Progenitor cell of endocrine pancreas (in vitro differentiated cells): ENCODE data around the gene RPS3. TPM values are rescaled to one million over a fixed set of nuclear protein-coding genes. Genes with fewer than 3 reads are reported as not detected.
"Not testable (repeated sequence)": the region's sequence is repeated elsewhere in the genome, so short reads cannot be mapped to it uniquely, and the experiment has no call there.

ENCODE experiments used
- DNase-seq: peaks from one replicate; pipeline ENCODE4 v3.0.0; 2021; ENCODE audit warnings: low spot score; ENCODE audit not compliant: unreplicated experiment
- H3K27ac Mint-ChIP-seq: 2 replicates; pipeline ENCODE4 v1.8.0; 2021; ENCODE audit warnings: mild to moderate bottlenecking, moderate library complexity, mixed read lengths
- H3K27me3 Mint-ChIP-seq: 2 replicates; pipeline ENCODE4 v1.8.0; 2021; ENCODE audit warnings: mixed read lengths
- H3K36me3 Mint-ChIP-seq: 2 replicates; pipeline ENCODE4 v1.8.0; 2022; ENCODE audit warnings: mixed read lengths; ENCODE audit not compliant: insufficient read depth
- H3K4me1 Mint-ChIP-seq: 2 replicates; pipeline ENCODE4 v1.8.0; 2021; ENCODE audit warnings: low read depth, mixed read lengths
- H3K4me3 Mint-ChIP-seq: 2 replicates; pipeline ENCODE4 v1.8.0; 2021; ENCODE audit warnings: low read depth, mild to moderate bottlenecking, moderate library complexity, mixed read lengths
- H3K9me3 Mint-ChIP-seq: 2 replicates; pipeline ENCODE4 v1.8.0; 2021; ENCODE audit warnings: low read depth, mixed read lengths
- total RNA-seq: library from RNA; stranded (reverse); gene quantifications from 2 replicates; pipeline ENCODE4 v1.2.1, GENCODE V29; 2021
- TF ChIP-seq, protein P1 (sequence below): fragments of 200-600 bp; sonication (generic); IDR thresholded peaks from one replicate; pipeline ENCODE4 v1.5.0; 2021; ENCODE audit warnings: antibody characterized with exemption, mild to moderate bottlenecking; ENCODE audit not compliant: unreplicated experiment

The RPS3 gene
- total RNA-seq, 1 donor from 2014 or later, result 2,637 TPM

DNA sequence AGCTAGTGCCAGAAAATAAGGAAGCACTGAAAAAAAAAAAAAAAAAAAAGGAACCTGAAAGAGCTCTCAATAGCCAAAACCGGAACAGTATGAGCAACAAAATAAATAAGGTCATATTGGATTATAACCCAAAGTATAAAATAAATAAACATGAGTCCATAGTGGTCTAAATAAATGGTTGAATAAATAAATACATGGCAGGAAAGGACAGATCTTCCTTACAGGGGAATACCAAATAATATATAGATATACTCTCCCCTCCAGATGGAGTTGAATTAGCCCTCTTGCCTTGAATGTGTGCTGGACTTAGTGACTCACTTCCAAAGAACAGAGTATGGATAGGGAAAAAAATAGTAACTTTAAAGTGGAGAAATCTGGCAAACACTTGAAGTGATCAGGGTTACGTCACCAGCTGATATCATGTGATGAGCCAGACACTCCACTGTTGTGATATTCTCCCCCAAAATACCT is 33.6 kb upstream of the RPS3 start:
- H3K9me3 Mint-ChIP-seq, result peaks cover 3% of the 10 kb centered on the region
- DNase-seq, result no peak
- H3K4me3 Mint-ChIP-seq, result no peak overlapping the region
- H3K36me3 Mint-ChIP-seq, result peaks cover 2% of the 10 kb centered on the region
- no peaks in the 10 kb centered on the region for H3K4me1 Mint-ChIP-seq
- H3K27me3 Mint-ChIP-seq, result no peaks in the 10 kb centered on the region
- TF ChIP-seq, protein P1, sequence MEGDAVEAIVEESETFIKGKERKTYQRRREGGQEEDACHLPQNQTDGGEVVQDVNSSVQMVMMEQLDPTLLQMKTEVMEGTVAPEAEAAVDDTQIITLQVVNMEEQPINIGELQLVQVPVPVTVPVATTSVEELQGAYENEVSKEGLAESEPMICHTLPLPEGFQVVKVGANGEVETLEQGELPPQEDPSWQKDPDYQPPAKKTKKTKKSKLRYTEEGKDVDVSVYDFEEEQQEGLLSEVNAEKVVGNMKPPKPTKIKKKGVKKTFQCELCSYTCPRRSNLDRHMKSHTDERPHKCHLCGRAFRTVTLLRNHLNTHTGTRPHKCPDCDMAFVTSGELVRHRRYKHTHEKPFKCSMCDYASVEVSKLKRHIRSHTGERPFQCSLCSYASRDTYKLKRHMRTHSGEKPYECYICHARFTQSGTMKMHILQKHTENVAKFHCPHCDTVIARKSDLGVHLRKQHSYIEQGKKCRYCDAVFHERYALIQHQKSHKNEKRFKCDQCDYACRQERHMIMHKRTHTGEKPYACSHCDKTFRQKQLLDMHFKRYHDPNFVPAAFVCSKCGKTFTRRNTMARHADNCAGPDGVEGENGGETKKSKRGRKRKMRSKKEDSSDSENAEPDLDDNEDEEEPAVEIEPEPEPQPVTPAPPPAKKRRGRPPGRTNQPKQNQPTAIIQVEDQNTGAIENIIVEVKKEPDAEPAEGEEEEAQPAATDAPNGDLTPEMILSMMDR, result no peak
- no peak overlapping the region for H3K27ac Mint-ChIP-seq

DNA sequence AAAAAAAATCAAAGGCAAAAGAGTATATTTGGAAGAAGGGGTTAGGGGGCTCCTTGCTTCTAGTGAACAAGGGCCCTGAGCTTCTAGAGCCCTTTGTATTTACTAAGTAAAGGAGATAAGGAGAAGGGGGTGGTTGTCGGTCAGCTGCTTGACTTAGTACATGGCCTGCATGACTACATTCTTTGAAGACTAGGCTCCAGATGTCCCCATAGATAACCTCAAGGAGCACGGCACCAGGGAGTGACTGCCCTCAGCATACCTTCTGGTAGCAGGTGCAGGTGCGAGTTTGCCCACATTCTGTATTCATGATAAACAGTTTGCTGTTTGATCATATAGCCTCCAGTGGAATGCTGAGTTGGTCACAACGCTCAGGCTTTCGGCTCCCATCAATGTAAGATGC is 32.5 kb upstream of the RPS3 start:
- H3K36me3 Mint-ChIP-seq, DNase-seq, H3K27me3 Mint-ChIP-seq, H3K9me3 Mint-ChIP-seq, H3K4me3 Mint-ChIP-seq, H3K4me1 Mint-ChIP-seq, H3K27ac Mint-ChIP-seq: not testable (repeated sequence)

DNA sequence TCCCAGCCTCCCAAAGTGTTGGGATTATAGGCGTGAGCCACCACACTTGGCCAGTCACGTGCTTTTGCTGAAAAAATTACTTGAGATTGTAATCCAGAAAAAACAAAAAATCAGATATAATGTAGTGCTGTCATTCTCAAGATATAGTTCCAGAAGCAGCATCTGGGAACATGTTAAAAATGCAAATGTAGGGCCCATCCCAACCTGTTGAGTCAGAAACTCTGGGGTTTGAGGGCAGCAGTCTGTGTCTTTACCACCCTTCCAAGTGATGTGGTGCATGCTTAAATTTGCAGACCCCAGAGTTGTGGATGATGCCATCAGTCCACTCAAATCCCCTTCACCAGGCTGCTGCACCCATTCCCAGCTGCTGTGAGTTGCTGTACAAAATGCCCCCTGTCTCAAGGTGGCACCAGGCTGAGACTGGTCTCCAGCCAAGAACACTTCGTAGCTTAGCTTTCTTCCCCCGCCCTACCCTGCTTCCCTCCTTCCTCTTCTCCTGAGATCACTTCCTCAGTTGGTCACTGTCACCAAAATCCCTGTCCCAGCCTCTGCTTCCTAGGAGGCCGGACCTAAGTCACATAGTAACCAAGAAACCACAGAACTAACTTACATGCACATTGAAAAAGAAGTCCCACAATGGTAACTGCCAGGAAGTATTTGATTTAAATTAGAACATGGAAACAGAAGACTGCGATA is 29.6 kb upstream of the RPS3 start:
- Mint-ChIP-seq H3K36me3 (peaks cover 2% of the 10 kb centered on the region), H3K9me3 (peaks cover 3% of the 10 kb centered on the region), H3K4me1 (peaks cover 10% of the 10 kb centered on the region), H3K4me3 (no peak overlapping the region), H3K27me3 (no peaks in the 10 kb centered on the region), H3K27ac (peak overlapping the region; percentile 43)
- TF ChIP-seq, protein P1, result no peak
- no peak for DNase-seq

DNA sequence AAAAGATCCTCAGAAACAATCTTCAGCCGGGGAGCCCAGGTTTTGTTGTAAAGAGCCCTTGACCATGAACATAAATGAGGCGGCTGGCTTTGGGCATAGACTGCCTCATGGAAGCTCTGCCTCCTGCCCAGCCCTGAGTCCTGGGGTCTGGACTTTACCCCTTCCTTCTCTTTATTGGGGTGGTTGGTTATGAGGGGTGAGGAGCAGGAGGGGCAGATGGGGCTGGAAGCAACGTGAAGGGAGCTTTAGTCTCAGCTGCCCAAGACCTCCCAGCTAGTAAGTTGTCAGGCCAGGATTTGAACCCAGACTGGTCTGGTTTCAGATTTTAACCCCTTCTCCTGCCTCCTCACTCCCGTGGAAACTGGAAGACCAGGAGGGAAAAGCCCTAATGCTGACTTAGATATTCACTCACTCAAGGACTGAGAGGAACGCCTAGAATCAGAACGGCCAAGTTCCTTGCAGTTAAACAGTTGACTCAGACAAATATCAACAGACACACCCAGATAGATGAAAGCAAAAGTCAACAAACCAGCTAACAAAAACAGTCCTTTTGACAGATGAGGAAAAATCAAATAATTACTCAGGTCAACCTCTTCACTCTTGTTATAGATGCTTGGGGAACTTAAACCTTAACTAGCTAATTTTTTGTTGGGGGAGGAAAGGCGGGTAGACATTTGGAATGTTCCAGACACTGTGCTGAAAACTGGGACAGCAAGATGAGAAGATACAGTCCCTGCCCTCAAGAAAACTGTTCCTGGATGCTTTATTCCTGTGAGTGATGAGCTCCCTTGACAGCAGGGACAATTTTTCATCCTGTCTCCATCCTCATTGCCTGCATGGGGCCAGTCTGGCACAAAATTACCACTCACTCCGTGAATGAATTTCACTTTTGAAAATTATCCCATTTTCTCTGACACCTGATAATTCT is 27.1 kb upstream of the RPS3 start:
- peak overlapping the region; percentile 69 for H3K27ac Mint-ChIP-seq
- H3K9me3 Mint-ChIP-seq, result peaks cover 3% of the 10 kb centered on the region
- peak overlapping the region; percentile 49 for H3K4me3 Mint-ChIP-seq
- H3K27me3 Mint-ChIP-seq, result peaks cover 3% of the 10 kb centered on the region
- peaks cover 2% of the 10 kb centered on the region for H3K36me3 Mint-ChIP-seq
- peaks cover 14% of the 10 kb centered on the region for H3K4me1 Mint-ChIP-seq
- no peak for DNase-seq
- TF ChIP-seq, protein P1, result no peak

DNA sequence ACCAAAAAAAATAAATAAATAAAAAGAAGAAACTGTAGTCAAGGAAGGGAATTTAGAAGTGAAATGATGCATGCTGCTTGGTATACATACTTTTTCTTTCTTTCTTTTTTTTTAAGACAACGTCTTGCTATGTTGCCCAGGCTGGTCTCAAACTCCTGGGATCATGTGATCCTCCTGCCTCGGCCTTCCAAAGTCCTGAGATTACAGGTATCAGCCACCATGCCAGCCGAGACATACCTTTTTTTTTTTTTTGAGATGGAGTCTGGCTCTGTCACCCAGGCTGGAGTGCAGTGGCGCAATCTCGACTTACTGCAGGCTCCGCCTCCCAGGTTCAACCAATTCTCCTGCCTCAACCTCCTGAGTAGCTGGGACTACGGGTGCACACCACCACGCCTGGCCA is 26.1 kb upstream of the RPS3 start:
- TF ChIP-seq, protein P1, result no peak
- Mint-ChIP-seq H3K4me3 (no peak overlapping the region), H3K27me3 (peaks cover 3% of the 10 kb centered on the region), H3K36me3 (peaks cover 2% of the 10 kb centered on the region), H3K27ac (no peak overlapping the region), H3K9me3 (peaks cover 3% of the 10 kb centered on the region), H3K4me1 (peaks cover 14% of the 10 kb centered on the region)
- DNase-seq, result no peak
